Mucosa of descending colon (tissue), 3 donors: ENCODE results near the gene ANO2. TPM values are rescaled to one million over a fixed set of nuclear protein-coding genes. Genes with fewer than 3 reads are reported as not detected.

Experiments
- ATAC-seq: fragments of 200-7000 bp; cut with Tn5 transposase; one replicate; pipeline ENCODE4 v1.9.1; 2020; ENCODE audit warnings: mild to moderate bottlenecking, moderate library complexity
- DNase-seq, 3 donors: peaks; one replicate each; pipeline ENCODE4 v3.0.0-alpha.2; 2020
- H3K36me3 ChIP-seq: fragments of 200-600 bp; one replicate; pipeline ENCODE4 v1.8.0; 2021; ENCODE audit warnings: low read depth, mild to moderate bottlenecking
- H3K4me1 ChIP-seq: fragments of 200-600 bp; one replicate; pipeline ENCODE4 v1.8.0; 2021; ENCODE audit warnings: low read depth, mild to moderate bottlenecking
- H3K4me3 ChIP-seq: fragments of 200-600 bp; one replicate; pipeline ENCODE4 v1.8.0; 2021; ENCODE audit warnings: mild to moderate bottlenecking
- H3K9me3 ChIP-seq: fragments of 200-600 bp; one replicate; pipeline ENCODE4 v1.8.0; 2021; ENCODE audit warnings: mild to moderate bottlenecking
- CTCF ChIP-seq: fragments of 200-600 bp; IDR thresholded peaks from one replicate; pipeline ENCODE4 v1.8.0; 2022; ENCODE audit warnings: antibody characterized with exemption, mild to moderate bottlenecking
- intact Hi-C, 2 donors: fragments of 100-400 bp; cut with DNase I in 1 of 2; cut with micrococcal nuclease in 1 of 2; formaldehyde crosslinking; loops; one replicate each; pipeline versions ENCODE4 v1.11.0 to v1.11.1; 2022; cut with DNase I, micrococcal nuclease
- total RNA-seq, 3 donors: library from RNA; stranded (reverse); fragmentation: NEBNext Ultra II Directional in 2 of 3; extraction: Animal tissue kit (Norgen Biotek cat#: 25700) in 2 of 3; gene quantifications; one replicate each; pipeline versions ENCODE4 v1.2.1 to v1.2.4, GENCODE V29; 2021 to 2023
- donor health status: DM: no; HTN: no; CAD: no; lungs with moderate emphysema.
- donor health status: DM: no; HTN: no; CAD: no.
- donor health status: DM: no; HTN: yes; CAD: no.

The ANO2 gene
- total RNA-seq, 3 donors from 2014 or later: 0.58 to 5.1 (median 3.1) TPM

- Histone ChIP-seq H3K9me3 (no peaks in the 10 kb centered on the region), H3K4me3 (no peak overlapping the region), H3K4me1 (no peaks in the 10 kb centered on the region), H3K36me3 (no peaks in the 10 kb centered on the region)
- no peak for ATAC-seq
- TF ChIP-seq CTCF: no peak
- DNase-seq: no peak
- intact Hi-C loops: no loop called here
Observed at GRCh38 chr12:5630726-5631125, 314.3 kb downstream of the ANO2 start.

GRCh38 chr12:5628501-5628900 lies 316.6 kb downstream of the ANO2 start:
- H3K9me3 ChIP-seq: no peaks in the 10 kb centered on the region
- no peaks in the 10 kb centered on the region for H3K4me1 ChIP-seq
- ATAC-seq (no peak), DNase-seq (no peak)
- H3K36me3 ChIP-seq: no peaks in the 10 kb centered on the region
- no peak for TF ChIP-seq CTCF
- intact Hi-C loops: no loop called here
- no peak overlapping the region for H3K4me3 ChIP-seq

GRCh38 chr12:5627053-5627630 lies 317.9 kb downstream of the ANO2 start:
- ATAC-seq: no peak
- DNase-seq: no peak
- Histone ChIP-seq H3K9me3 (no peaks in the 10 kb centered on the region), H3K36me3 (no peaks in the 10 kb centered on the region), H3K4me1 (no peaks in the 10 kb centered on the region), H3K4me3 (no peak overlapping the region)
- no peak for TF ChIP-seq CTCF
- intact Hi-C loops: no loop called here

- Histone ChIP-seq H3K4me3 (no peak overlapping the region), H3K9me3 (no peaks in the 10 kb centered on the region), H3K36me3 (no peaks in the 10 kb centered on the region), H3K4me1 (no peaks in the 10 kb centered on the region)
- DNase-seq: no peak
- no peak for TF ChIP-seq CTCF
- intact Hi-C loops: no loop called here
- no peak for ATAC-seq
Observed at GRCh38 chr12:5626151-5626550, 318.9 kb downstream of the ANO2 start.

- no peaks in the 10 kb centered on the region for H3K4me1 ChIP-seq
- intact Hi-C loops: no loop called here
Observed at GRCh38 chr12:5624486-5625272, 320.4 kb downstream of the ANO2 start.

More at GRCh38 chr12:5624486-5625272, 320.4 kb downstream of the ANO2 start:
- TF ChIP-seq CTCF: no peak
- DNase-seq: no peak
- no peaks in the 10 kb centered on the region for H3K9me3 ChIP-seq
- H3K4me3 ChIP-seq: no peak overlapping the region
- ATAC-seq: no peak
- H3K36me3 ChIP-seq: no peaks in the 10 kb centered on the region
